Middle frontal gyrus (tissue), 1 donor: ENCODE measurements around the gene PPM1M.

Experiments
- DNase-seq: peaks from one replicate; pipeline ENCODE4 v3.0.0-alpha.2; 2015; ENCODE audit warnings: low spot score; ENCODE audit errors: extremely low spot score

The PPM1M gene

GRCh38 chr3:52230461-52230860, 15.1 kb upstream of the PPM1M start:
- DNase-seq = no peak

- no peak for DNase-seq
These were observed 14.6 kb upstream of the PPM1M start for GRCh38 chr3:52230889-52231499.

- no peak for DNase-seq
These were observed 13.9 kb upstream of the PPM1M start for GRCh38 chr3:52231502-52232278.

GRCh38 chr3:52232279-52233107, 13.1 kb upstream of the PPM1M start:
- DNase-seq = no peak

- no peak for DNase-seq
These were observed 12.4 kb upstream of the PPM1M start for GRCh38 chr3:52233108-52233591.

- no peak for DNase-seq
These were observed 11.6 kb upstream of the PPM1M start for GRCh38 chr3:52233968-52234367.

GRCh38 chr3:52234516-52235447, 10.8 kb upstream of the PPM1M start:
- no peak for DNase-seq

- DNase-seq = no peak
These were observed 9.1 kb upstream of the PPM1M start for GRCh38 chr3:52236424-52236886.

GRCh38 chr3:52237006-52237656, 8.4 kb upstream of the PPM1M start:
- DNase-seq = no peak

- DNase-seq = no peak
These were observed 7.8 kb upstream of the PPM1M start for GRCh38 chr3:52237657-52238172.

GRCh38 chr3:52238193-52238760, 7.3 kb upstream of the PPM1M start:
- no peak for DNase-seq

- peak; percentile 57 for DNase-seq
These were observed 6.5 kb upstream of the PPM1M start, which contains the start of gene TWF2 for GRCh38 chr3:52238761-52239701. Gene TWF2 (minus strand): TSS chr3:52239158. CDS start chr3:52239016, 142 bp downstream.

GRCh38 chr3:52240059-52240885, 5.3 kb upstream of the PPM1M start:
- no peak for DNase-seq

- no peak for DNase-seq
These were observed 4.6 kb upstream of the PPM1M start for GRCh38 chr3:52240886-52241370.

GRCh38 chr3:52242039-52242438, 3.5 kb upstream of the PPM1M start:
- DNase-seq = no peak

- DNase-seq = no peak
These were observed 1.5 kb upstream of the PPM1M start for GRCh38 chr3:52243791-52244628.

- DNase-seq = no peak
These were observed 683 bp downstream of the PPM1M start for GRCh38 chr3:52246264-52246620.
